IMR-90 (cell line): ENCODE results near the gene ZNF547. TPM values are rescaled to one million over a fixed set of nuclear protein-coding genes. Genes with fewer than 3 reads are reported as not detected.

Experiments
- ATAC-seq: fragments of 200-7000 bp; cut with Tn5 transposase; 2 replicates; pipeline ENCODE4 v1.9.1; 2020; ENCODE audit warnings: low read depth, mild to moderate bottlenecking, moderate library complexity
- BruUV-seq: library from RNA; stranded (reverse); fragments of 400-500 nt; replicated peaks from 2 replicates; lab custom pipeline; 2021; lab: Mats Ljungman, UMichigan
- CTCF ChIA-PET: fragments of 300-600 bp; formaldehyde crosslinking; extraction: SDS; loops from one replicate; lab custom pipeline; 2021; ENCODE audit warnings: antibody characterized with exemption; lab: Yijun Ruan, JAX
- POLR2A ChIA-PET: fragments of 300-600 bp; sonication (Branson Sonifier 250); formaldehyde crosslinking; loops from one replicate; lab custom pipeline; 2022; ENCODE audit warnings: antibody characterized with exemption; ENCODE audit not compliant: unreplicated experiment; lab: Charles Lee
- DNase-seq: peaks from one replicate; pipeline ENCODE4 v3.0.0; 2013
- H2AFZ ChIP-seq: replicated peaks from 2 replicates; pipeline ENCODE3; 2013; ENCODE audit warnings: low read length, mild to moderate bottlenecking; ENCODE audit not compliant: poor library complexity
- H2AK5ac ChIP-seq: 2 replicates; pipeline ENCODE4 v1.6.1; 2013; ENCODE audit warnings: low read depth, low read length, inconsistent platforms
- H2AK9ac ChIP-seq: replicated peaks from 2 replicates; pipeline ENCODE3; 2013; ENCODE audit warnings: mild to moderate bottlenecking, low read depth, low read length, moderate library complexity; ENCODE audit not compliant: poor library complexity
- H2BK120ac ChIP-seq: 2 replicates; pipeline ENCODE4 v1.6.1; 2013; ENCODE audit warnings: low read depth, low read length, inconsistent platforms
- H2BK15ac ChIP-seq: 3 replicates; pipeline ENCODE4 v1.6.1; 2013; ENCODE audit warnings: low read depth, low read length, inconsistent platforms
- H2BK20ac ChIP-seq: 2 replicates; pipeline ENCODE4 v1.6.1; 2013; ENCODE audit warnings: low read depth, mild to moderate bottlenecking, inconsistent platforms, low read length, moderate library complexity
- H2BK5ac ChIP-seq: 2 replicates; pipeline ENCODE4 v1.6.1; 2013; ENCODE audit warnings: mild to moderate bottlenecking, low read depth, low read length, inconsistent platforms; ENCODE audit not compliant: poor library complexity, severe bottlenecking
- H3K14ac ChIP-seq: replicated peaks from 2 replicates; pipeline ENCODE4 v1.6.1; 2013; ENCODE audit warnings: low read depth, low read length, inconsistent platforms
- H3K18ac ChIP-seq: 2 replicates; pipeline ENCODE4 v1.6.1; 2013; ENCODE audit warnings: low read depth, low read length, control low read depth
- H3K23ac ChIP-seq: 2 replicates; pipeline ENCODE4 v1.6.1; 2013; ENCODE audit warnings: low read depth, low read length, inconsistent platforms
- H3K27ac ChIP-seq: 2 replicates; pipeline ENCODE4 v1.5.1; 2013; ENCODE audit warnings: mild to moderate bottlenecking, control low read depth, low read length; ENCODE audit not compliant: insufficient read depth
- H3K27me3 ChIP-seq: 2 replicates; pipeline ENCODE4 v1.6.1; 2013; ENCODE audit warnings: low read length; ENCODE audit not compliant: control insufficient read depth, insufficient read depth
- H3K36me3 ChIP-seq: 2 replicates; pipeline ENCODE4 v1.6.1; 2013; ENCODE audit warnings: low read length, mixed read lengths; ENCODE audit not compliant: control insufficient read depth, insufficient read depth
- H3K4ac ChIP-seq: 2 replicates; pipeline ENCODE4 v1.6.1; 2013; ENCODE audit warnings: low read depth, low read length, inconsistent platforms
- H3K4me1 ChIP-seq: 2 replicates; pipeline ENCODE4 v1.6.1; 2013; ENCODE audit warnings: low read length, mixed read lengths; ENCODE audit not compliant: control insufficient read depth, insufficient read depth
- H3K4me2 ChIP-seq: 2 replicates; pipeline ENCODE4 v1.6.1; 2013; ENCODE audit warnings: low read depth, mild to moderate bottlenecking, control low read depth, low read length, moderate library complexity
- H3K4me3 ChIP-seq: 2 replicates; pipeline ENCODE4 v1.5.1; 2013; ENCODE audit warnings: low read depth, mild to moderate bottlenecking, control low read depth, low read length, moderate library complexity; ENCODE audit not compliant: insufficient read depth
- H3K56ac ChIP-seq: 2 replicates; pipeline ENCODE4 v1.6.1; 2013; ENCODE audit warnings: low read length, inconsistent platforms; ENCODE audit not compliant: insufficient read depth; ENCODE audit errors: extremely low read depth
- H3K79me1 ChIP-seq, 2 experiments: 2 replicates each; pipeline ENCODE4 v1.6.1; 2013; ENCODE audit warnings: low read length in 2 of 2, inconsistent platforms in 1 of 2, low read depth in 1 of 2
- H3K9ac ChIP-seq: 2 replicates; pipeline ENCODE4 v1.6.1; 2013; ENCODE audit warnings: low read depth, low read length, control low read depth
- H3K9me1 ChIP-seq: 2 replicates; pipeline ENCODE4 v1.6.1; 2013; ENCODE audit warnings: low read length, inconsistent platforms; ENCODE audit not compliant: insufficient read depth
- H3K9me3 ChIP-seq: 2 replicates; pipeline ENCODE4 v1.6.1; 2013; ENCODE audit warnings: low read length; ENCODE audit not compliant: control insufficient read depth, insufficient read depth
- H4K20me1 ChIP-seq: 2 replicates; pipeline ENCODE4 v1.6.1; 2013; ENCODE audit warnings: low read length, inconsistent platforms; ENCODE audit not compliant: insufficient read depth
- H4K5ac ChIP-seq: 2 replicates; pipeline ENCODE4 v1.6.1; 2013; ENCODE audit warnings: mild to moderate bottlenecking, low read depth, low read length, control low read depth
- H4K8ac ChIP-seq, 2 experiments: 2 replicates each; pipeline ENCODE4 v1.6.1; 2013; ENCODE audit warnings: low read depth in 2 of 2, low read length in 2 of 2, control low read depth in 1 of 2, inconsistent platforms in 1 of 2
- H4K91ac ChIP-seq: 2 replicates; pipeline ENCODE4 v1.6.1; 2013; ENCODE audit warnings: low read depth, low read length, inconsistent platforms; ENCODE audit not compliant: insufficient read depth
- BHLHE40 ChIP-seq: fragments of 150-350 bp; IDR thresholded peaks from 2 replicates; pipeline ENCODE4 v1.6.1; 2016; ENCODE audit warnings: mild to moderate bottlenecking, low read depth, low read length
- WGBS, 2 experiments: methylation state at CpG; one replicate each; pipeline versions ENCODE4 v1.1.5 to v1.1.7; 2013; ENCODE audit warnings: missing lambda C conversion rate in 2 of 2; ENCODE audit not compliant: insufficient read length in 1 of 2; ENCODE audit errors: extremely low coverage in 2 of 2; 5-methylcytosine and 5-hydroxymethylcytosine counted together
- dilution Hi-C: fragments of 300-500 bp; cut with HindIII; formaldehyde crosslinking; loops from one replicate; pipeline ENCODE4 v1.14.3; 2018; ENCODE audit warnings: low sequenced_read_pairs; ENCODE audit not compliant: unreplicated experiment
- in situ Hi-C: fragments of 300-500 bp; cut with MboI; formaldehyde crosslinking; loops from 3 replicates; pipeline ENCODE4 v1.14.3; 2019; ENCODE audit warnings: low sequenced_read_pairs, inconsistent platforms, mixed read lengths
- intact Hi-C: fragments of 100-400 bp; cut with micrococcal nuclease; formaldehyde crosslinking; loops from 2 replicates; pipeline ENCODE4 v1.10.0; 2022
- polyA plus RNA-seq, 3 experiments: library from polyadenylated mRNA; depleted of rRNA; stranded (reverse); fragments of >200 nt; gene quantifications; 2 replicates each; pipeline ENCODE4 v1.2.3, GENCODE V29; 2012; ENCODE audit warnings: low replicate concordance in 1 of 3
- total RNA-seq: library from RNA; depleted of rRNA; stranded (reverse); fragments of >200 nt; gene quantifications from 2 replicates; pipeline ENCODE4 v1.2.3, GENCODE V29; 2012

ZNF547 gene
- total and polyA plus RNA-seq, 2 of the 4 experiments (the other 2 are of a cell fraction) = 2.1 to 5.6 TPM

DNA sequence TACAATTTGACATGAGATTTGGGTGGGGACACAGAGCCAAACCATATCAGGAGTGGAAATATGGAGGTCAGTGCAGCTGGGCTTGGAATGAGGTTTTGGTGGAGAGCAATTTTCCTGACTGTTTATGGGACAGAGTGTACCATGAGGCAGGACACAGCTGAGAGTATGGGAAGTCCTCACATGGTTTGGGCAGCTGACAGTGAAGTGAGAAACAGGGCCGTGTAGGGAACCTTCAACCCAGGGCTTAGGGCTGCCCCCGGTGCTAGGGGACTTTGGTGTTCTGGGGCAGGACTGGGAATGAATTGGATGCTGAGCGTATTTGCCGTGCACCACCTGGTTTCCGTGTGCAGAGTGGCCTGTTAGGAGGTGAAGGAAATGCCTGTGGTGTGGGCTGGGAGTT lies 32.4 kb downstream of the ZNF547 start:
- no peaks in the 10 kb centered on the region for H3K9me1 ChIP-seq
- dilution Hi-C loops = no loop called here
- intact Hi-C loops = no loop called here
- DNase-seq (no peak), ATAC-seq (no peak)
- H2BK120ac ChIP-seq = no peak overlapping the region
- no peak overlapping the region for H2AK5ac ChIP-seq
- no peak overlapping the region for H3K4me2 ChIP-seq
- TF ChIP-seq BHLHE40 = no peak
- no peak overlapping the region for H3K23ac ChIP-seq
- no peak overlapping the region for H3K14ac ChIP-seq
- no TSS peak for BruUV-seq
- H3K4me1 ChIP-seq = peaks cover under 1% of the 10 kb centered on the region; the same call in 1 of the 2 replicates
- peaks cover 16 to 54% of the 10 kb centered on the region in 2 experiments for H3K79me1 ChIP-seq
- no peak overlapping the region for H4K91ac ChIP-seq
- no peak overlapping the region for H2BK5ac ChIP-seq
- H3K27me3 ChIP-seq = no peaks in the 10 kb centered on the region
- no peak overlapping the region for H3K4ac ChIP-seq
- H4K5ac ChIP-seq = no peak overlapping the region
- H3K18ac ChIP-seq = no peak overlapping the region
- ChIA-PET POLR2A (no interaction called here), CTCF (no interaction called here)
- 100% methylated on average over 1 of the region's 5 CpGs; no CpG with 5 or more reads in 1 of the 2 experiments for WGBS, 2 experiments
- H2AFZ ChIP-seq = no peak overlapping the region
- in situ Hi-C loops = loop anchor here (25.0 kb wide), 1 partner anchor 983 kb away; the partner anchor contains the start of gene ZNF583
- no peak overlapping the region for H2BK20ac ChIP-seq
- peaks cover 47% of the 10 kb centered on the region for H3K36me3 ChIP-seq
- peaks cover 22% of the 10 kb centered on the region for H3K9me3 ChIP-seq
- no peak overlapping the region for H4K8ac ChIP-seq
- H3K56ac ChIP-seq = no peak overlapping the region
- H2AK9ac ChIP-seq = no peak overlapping the region
- no peak overlapping the region for H3K4me3 ChIP-seq
- H3K27ac ChIP-seq = no peak overlapping the region
- no peak overlapping the region for H3K9ac ChIP-seq
- peaks cover 4% of the 10 kb centered on the region for H4K20me1 ChIP-seq
- H2BK15ac ChIP-seq = no peak overlapping the region
